ENCODE results near the gene IL1RAPL2.
"Not testable (repeated sequence)": the region's sequence is repeated elsewhere in the genome, so short reads cannot be mapped to it uniquely, and the experiment has no call there.

Gene IL1RAPL2

DNA sequence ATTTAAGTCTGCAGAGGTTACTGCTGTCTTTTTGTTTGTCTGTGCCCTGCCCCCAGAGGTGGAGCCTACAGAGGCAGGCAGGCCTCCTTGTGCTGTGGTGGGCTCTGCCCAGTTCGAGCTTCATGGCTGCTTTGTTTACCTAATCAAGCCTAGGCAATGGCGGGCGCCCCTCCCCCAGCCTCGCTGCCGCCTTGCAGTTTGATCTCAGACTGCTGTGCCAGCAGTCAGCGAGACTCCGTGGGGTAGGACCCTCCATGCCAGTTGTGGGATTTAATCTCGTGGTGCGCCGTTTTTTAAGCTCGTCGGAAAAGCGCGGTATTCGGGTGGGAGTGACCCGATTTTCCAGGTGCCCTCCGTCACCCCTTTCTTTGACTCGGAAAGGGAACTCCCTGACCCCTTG is 111.5 kb downstream of the IL1RAPL2 start:
- not testable (repeated sequence) for DNase-seq

DNA sequence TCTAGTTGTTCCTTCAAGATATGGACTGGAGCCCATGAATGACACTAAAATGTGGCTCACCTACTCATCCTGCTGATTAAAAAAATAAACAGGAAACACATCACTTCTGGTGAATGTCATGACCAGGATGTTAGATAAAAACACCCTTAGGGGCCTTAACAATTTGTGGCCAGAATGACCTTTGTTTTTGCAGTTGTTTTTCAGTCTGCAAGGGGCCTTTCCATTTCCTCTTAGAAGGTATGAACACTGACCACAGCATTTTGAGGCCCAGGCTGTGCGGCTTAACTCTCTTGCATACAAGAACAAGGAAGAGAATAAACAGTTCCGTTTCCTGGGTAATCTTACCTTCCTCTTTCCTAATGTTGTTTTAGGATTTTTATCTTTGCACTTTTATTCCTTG is 113.2 kb downstream of the IL1RAPL2 start:
- DNase-seq: no peak

DNA sequence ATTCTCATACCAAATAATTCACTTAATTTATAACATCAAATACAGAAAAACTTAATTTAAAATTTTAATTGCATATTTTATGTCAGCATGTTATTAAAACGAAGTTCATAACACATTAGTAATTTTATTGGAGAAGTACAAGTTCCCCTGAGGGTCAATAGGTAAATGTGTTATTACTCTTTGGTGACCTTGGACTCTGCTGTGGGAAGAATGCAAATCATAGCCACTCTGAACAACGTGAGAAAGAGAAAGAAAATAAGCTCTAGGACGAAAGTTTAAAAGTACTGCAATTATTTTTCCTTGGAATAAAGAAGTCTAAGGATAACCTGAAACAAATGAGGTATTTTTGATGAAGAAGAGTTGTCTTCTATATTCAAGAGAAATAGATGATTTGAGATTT is 115.2 kb downstream of the IL1RAPL2 start:
- no peak for DNase-seq

DNA sequence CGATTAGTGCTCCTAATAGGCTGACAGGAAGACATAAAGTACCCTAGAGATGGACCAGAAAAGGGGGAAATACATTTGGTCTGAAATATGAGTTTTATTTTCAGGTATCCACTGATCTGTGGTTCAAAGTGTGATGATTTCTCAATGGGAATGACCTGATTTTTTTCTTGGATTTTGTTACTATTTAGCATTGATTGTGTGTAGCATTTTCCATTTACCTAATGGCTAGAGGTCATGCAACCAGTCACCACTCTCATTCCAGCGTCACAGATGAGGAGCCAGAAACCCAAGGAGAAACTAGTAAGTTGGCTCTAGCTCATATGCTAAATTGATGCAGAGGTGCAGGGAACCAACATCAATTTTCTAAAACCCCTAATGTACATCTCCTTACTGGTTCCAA is 118.1 kb downstream of the IL1RAPL2 start:
- no peak for DNase-seq

DNA sequence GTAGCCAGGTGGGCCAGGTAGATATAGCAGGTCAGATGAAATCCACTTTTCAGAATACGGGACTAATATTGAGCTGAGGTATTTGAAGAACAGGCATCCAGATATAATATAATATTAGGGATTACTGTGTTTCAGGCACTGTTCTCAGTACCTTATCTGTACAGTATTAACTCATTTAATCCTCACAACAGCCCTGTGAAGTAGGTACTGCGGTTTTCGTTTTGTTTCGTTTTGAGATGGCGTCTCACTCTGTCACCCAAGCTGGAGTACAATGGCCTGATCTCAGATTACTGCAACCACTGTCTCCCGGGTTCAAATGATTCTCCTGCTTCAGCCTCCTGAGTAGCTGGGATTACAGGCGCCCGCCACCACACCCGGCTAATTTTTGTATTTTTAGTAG is 129.6 kb downstream of the IL1RAPL2 start:
- DNase-seq: no peak

DNA sequence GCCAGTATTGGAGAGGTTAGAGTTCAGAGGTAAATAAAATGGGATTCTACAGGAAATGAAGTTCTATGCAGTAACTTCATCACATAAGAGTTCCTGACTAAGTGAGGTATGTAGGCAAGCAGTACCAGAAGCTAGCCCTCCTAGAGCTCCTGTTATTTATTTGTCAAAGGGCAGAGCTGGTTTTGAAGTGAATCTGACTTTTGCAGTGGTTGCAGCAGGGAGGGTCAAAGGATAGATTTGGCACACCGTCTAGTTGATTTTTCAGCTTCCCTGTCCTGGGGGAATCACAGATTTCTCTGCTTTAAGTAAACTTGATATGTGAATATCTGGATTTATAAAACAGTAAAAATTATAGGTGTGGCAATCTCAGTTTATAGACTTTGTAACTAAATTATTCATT is 130.7 kb downstream of the IL1RAPL2 start:
- DNase-seq: no peak

DNA sequence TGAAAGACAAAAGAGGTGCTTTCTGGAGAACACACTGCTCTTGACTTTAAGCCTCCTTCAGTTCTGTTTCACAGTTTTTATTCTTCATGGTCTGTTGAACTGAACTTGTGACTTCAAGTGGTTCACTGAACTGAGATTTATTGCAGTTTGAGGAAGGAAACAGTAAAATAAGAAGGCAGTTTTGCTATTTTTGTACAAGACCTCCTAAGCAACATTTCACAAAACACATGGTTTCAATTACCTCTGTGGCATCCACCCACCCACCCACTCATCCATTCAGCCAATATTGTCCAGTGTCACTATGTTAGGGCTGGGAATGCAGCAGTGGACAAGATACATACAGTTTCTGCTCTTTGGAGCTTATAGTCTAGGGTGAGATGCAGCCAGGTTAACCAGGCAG is 131.3 kb downstream of the IL1RAPL2 start:
- no peak for DNase-seq

DNA sequence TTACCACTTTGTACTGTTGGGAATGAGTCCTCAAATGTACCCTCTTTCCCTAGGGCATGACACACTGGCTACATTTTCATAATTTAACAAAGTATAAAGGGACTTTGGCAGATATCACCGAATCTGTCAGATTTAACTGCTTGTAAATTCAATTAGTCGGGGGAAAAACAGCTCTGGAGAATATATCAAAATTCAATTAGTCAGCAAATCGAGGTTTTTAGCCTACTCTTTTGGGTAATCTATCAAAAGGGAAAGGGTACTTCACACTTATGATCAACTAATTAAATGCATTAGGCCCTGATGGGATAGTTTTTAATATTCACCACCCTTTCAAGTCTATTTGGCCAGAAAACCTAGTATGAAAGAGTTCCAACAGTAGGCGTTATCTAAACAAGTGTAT is 141.0 kb downstream of the IL1RAPL2 start:
- no peak for DNase-seq

DNA sequence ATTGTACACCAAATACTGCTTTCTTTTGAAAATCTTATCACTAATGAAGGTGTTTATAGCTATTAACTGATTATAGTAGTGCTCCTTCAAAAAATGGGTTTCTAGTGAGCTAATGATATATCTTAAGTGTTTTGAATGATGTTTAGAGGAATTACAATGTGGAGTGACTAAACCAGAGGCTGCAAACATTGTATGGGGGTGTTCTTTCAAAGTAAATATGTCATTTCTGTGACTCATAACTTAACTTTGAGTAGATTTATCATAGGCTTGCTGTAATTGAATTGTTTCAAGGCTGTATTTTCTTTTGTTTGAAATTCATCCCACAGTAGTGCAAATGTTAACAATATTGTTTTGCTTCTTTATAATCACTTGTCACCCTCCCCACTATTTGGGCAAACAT is 141.6 kb downstream of the IL1RAPL2 start:
- DNase-seq: no peak

DNA sequence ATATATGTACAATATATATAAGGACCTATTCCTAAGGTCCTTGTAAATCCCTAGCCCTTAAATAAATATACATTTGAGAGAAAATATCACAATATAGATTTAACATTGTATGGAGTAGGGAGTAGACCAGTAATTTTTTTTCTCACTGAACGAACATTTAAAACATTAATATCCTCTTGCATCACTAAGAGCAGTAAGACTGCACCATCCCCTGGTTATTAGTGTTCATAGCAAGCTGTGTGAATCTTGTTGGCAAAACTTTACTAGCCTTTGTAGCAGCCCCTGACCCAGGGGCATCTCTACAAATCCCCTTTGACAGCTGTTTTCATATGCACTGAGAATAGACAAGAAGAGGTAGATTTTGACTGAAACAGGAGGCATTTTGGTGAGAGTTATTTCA is 146.5 kb downstream of the IL1RAPL2 start:
- DNase-seq: no peak

DNA sequence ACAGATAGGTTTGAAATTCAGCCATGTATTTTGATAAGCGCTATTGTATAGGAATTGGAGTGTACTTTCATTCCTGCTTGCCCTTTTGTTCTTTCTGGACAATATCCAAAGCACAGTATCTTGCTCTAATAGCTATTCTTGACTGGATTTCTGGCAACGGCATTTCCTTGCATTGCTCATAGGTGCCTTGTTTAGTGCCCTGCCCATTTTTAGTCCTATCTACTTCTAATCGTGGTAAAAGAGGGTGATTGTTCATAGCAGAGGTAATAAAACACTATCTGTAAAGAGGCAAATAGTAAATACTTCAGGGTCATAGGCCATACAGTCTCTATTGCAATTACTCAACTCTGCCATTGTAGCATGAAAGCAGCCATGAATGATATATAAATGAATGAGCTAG is 155.9 kb downstream of the IL1RAPL2 start:
- no peak for DNase-seq

DNA sequence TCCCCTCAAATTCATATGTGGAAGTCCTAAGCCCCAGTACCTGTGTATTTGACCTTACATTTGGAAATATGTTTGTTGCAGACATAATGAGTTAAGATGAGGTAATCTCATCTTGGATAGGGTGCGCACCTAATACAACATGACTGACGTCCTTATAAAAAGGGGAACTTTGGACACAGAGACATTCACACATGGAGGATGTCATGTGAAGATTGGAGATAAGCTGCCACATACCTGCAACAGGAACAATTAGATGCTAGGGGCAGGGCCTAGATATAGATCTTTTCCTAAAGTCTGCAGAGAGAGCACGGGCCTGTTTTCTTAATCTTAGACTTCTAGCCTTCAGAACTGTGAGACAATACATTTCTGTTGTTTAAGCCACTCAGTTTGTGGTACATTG is 162.5 kb downstream of the IL1RAPL2 start:
- no peak for DNase-seq

DNA sequence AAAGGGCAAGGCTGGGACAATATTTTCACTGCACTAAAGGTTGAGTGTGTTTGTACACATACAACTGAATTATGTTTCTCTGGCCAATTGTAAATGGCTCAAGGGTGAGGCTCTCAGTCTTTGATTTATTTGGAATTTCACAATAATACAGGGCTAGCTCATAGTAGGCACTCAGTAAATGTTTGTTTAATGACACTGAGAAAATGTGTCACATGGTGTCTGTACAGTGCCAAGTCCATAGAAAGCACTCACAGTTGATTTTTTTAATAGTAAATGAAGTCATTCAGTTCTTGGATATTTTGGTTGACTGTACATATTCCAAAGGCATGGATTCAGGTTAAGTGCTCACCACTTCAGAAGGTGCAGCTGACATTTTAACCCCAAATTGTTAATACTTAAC is 176.4 kb downstream of the IL1RAPL2 start:
- DNase-seq: no peak

DNA sequence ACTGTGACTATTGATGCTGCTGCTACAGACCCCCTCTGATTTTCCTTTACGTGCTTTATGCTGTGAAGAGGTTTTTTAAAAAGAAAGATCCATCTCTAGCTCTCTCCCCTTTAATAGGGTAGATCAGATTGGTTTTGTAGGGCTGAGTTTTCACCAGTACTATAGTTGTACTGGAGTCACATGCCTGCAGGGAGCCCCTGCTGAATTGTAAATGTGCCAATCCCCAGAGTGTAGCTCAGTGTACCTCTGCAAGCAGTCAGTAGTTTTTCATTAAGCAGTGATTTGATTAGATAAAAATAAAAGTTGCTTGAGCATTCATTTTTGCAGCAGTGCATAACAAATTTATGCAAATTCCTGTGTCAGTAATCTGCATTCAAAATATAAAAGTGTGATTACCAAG is 179.2 kb downstream of the IL1RAPL2 start:
- no peak for DNase-seq

DNA sequence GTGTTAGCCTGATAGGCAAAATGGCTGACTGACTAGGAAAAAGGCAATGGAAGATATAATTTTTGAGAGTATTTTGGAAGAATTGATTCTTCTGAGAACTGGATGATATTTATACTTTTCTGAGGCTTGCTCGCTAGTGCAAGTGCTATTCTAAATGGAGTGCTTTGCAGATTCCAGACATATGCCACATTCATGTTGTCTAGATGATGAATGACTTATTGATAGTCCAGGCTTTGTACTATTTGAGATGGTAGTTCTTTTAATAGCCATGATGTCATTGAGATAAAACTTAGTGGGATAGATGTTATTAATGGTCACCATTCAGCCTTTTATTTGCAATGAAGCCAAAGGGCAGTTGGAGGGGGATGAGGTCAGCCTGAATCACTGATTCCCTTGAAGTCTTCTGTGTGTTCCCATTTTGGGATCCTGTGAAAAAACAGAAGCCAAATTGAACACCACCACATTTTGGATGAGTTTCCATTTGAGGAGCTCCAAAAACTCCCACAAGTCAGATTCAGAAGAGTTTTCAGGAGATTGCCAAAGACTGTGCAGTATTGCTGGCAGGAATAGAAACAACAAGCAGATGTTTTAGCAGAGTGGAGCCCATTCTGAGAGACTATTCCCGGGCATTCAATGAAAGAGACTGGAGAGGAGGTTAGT is 184.1 kb downstream of the IL1RAPL2 start:
- DNase-seq: no peak

DNA sequence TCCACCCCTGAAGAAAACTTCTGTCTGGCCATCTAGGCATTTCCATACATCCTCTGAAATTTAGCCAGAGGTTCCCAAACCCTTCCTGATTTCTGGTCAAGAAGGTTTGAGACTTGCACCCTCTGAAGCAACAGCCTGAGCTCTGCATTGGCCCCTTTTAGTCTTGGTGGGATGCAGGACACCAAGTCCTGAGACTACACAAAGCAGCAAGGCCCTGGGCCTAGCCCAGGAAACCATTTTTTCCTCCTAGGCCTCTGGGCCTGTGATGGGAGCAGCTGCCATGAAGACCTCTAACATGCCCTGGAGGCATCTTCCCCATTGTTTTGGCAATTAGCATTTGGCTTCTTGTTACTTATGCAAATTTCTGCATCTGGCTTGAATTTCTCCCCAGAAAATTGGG is 196.6 kb downstream of the IL1RAPL2 start:
- no peak for DNase-seq

DNA sequence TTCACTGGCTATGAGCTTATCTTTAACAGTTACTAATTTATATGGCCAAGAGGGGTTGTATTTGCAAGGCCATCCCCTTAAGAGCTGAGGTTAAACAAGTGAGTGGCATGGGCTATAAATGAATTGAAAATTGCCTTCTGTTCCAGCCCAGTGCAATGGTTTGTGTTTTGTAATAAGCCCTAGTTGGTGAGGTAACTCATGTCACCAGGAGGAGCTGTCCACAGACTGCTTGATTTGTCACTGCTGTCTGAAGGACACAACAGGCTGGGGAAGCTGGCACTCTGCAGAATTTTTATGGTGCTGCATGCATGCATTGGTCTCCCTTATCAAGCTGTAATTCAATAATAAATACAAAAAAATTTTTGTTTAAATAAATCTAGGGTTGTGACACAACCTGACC is 223.8 kb downstream of the IL1RAPL2 start:
- DNase-seq: no peak

DNA sequence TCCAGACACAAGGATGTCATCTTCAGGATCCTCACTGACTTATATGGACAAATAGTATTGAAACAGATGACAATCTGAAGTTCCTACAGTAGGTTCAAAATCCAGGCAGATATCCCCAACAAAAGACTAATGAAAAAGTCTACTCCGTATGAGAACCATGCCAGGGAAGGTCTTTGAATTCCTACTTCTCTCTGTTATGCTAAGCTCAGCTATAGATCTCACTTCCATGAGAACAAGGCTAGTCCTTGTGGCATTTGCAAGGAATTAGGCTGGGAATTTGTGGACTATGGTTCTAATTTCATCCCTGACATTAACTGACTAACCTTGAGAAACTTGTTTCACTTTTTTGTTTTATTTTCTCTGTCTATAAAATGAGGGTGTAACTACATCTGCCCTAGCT is 229.8 kb downstream of the IL1RAPL2 start:
- DNase-seq: no peak

DNA sequence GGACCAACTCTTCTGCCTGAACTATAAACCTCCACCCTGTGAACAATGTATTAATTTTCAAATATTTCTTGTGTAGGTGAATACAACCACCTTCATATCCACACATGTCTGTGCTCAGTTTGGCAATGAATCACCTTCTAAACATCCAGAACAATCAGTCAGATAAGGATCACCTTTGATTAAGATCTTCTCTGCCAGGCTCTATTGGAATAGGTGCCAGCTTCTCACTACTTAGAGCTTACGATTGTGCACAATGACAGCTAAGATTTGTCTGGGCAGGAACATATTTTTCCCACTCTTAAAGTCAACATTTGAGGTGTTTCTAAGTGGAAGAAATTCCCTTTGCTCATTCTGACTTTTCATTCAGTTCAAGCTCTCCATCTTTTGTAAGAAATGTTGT is 237.2 kb downstream of the IL1RAPL2 start:
- no peak for DNase-seq

DNA sequence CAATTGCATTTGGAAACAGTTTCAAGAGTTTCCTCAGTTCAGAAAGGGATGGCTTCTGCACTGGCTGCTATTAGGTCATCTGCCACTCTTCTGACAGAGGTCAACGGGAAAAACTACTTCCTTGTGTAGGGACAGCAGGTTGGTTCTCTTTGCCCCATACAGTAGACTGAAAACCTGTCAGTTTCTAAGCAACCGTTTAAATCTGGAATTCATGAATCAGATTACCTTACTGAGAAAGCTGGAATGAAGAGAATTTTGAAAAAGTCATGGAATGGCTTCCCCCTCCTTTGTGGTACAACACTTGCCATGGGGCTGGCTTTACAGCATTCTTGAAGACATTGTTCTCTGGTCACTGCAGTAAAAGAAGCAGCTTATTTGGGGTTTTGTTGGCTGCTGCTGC is 240.3 kb downstream of the IL1RAPL2 start:
- DNase-seq: no peak

DNA sequence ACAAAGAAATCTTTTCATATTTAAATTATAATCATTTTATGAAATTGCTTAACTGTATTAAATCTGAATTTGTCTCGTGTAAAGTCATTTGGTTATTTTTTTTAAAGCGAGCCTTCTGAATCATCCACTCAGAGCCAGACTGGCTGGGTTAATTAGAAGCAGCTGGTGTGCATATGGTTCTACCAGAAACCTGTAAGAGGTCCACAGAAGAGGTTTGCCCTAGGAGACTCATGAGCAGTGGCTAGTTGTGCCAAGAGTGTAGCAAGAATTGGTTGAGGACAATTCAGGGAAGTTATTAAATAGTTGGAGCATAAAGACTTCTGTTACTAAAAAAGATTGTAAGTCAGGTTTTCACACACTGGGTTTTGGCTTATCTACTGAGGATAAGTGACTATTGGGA is 267.4 kb downstream of the IL1RAPL2 start:
- no peak for DNase-seq

DNA sequence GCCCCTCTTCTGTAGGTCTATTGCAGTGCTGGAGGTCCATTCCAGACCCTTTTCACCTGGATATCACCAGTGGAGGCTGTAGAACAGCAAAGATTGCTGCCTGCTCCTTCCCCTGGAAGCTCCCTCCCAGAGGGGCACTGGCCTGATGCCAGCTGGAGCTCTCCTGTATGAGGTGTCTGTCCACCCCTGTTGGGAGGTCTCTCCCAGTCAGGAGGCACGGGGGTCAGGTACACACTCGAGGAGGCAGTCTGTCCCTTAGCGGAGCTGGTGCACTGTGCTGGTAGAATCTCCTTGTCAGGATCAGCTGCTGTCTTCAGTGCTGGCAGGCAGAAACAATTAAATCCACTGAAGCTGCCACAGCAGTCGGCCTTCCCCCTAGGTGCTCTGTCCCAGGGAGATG is 276.6 kb downstream of the IL1RAPL2 start:
- no peak for DNase-seq

DNA sequence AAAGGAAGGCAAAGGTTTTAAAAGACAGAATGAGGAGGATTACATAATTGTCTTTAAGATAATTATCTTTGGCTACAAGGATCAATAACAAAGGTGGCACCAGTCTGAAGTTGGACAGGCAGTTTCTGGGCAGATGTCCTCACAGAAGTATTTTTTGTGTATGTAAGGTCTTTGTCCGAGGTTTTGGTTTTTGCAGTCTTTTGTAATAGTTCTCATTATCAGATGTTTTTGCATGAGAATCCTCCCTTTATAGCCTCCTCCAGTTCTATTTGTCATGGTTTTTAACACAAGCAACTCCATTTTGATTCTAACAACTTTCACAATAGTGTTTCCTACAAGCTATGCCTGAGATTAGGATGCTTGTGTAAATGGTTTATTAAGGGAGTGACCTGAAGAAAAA is 286.2 kb downstream of the IL1RAPL2 start:
- no peak for DNase-seq

DNA sequence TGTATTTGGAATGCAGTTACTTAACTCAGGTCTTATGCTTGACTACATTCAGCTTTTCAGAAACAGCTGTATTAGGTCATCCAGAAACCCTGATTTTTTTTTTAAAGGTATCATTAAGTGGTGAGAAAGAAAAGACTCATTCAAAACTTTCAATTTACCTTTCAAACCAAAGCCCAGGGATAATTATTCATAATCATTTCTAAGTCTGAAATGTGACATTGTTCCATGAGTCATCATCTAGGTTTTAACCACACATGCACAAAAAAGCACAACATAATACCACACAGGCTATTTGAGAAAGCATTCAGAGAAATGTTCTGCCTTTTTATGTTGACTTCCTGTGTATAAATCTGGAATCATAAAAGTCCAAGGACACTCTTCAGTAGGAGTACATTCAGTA is 288.2 kb downstream of the IL1RAPL2 start:
- DNase-seq: no peak

DNA sequence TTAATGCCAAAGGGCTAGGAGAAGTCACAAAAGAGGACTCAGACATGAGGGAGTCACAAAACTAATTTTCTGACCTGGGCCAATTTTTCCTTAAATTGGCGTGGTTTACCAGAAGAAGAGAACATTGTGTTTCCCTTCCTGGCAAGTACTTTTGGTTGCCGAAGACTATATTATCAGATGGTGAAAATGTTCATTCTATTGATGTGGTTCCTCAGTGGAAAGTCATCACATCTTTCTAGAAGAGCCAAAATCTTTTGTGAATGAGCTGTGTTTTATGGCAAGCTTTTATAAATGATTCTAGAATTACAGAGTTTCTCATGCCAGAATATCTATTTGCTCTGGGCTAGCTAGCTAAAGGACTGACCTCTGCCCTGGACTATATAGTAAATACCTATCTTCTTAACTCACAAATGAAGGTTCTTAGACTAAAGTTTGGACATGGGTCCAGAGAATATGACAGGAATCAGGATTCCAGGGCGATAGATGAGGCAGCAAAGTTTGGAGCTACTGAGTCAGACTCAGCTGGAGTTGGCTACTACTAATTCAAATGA is 288.9 kb downstream of the IL1RAPL2 start:
- DNase-seq: no peak

DNA sequence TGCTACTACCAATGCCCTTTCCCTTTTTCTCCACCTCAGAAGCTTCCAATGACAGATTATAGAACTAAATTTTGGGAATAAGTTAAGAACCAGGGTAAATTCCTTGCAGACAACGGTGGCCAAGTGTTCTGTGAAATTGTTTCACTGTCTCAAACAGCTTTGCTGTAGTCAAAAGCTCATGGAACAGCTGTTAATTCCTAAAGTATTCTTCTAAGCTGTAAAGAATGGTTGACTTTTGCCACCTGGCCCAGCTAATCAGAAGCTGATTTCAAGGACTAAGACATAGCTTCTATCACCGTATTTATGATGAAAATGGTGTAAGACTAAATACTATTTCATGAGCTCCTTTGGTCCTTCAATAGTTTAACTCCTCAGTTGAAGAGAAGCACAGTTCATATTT is 297.5 kb downstream of the IL1RAPL2 start:
- DNase-seq: no peak

Data from CD4-positive, alpha-beta T cell treated with Interleukin-4 for 4 hours (primary cell).